Activated CD8-positive, alpha-beta T cell treated with anti-CD3 and anti-CD28 coated beads for 36 hours (primary cell): ENCODE results near the gene CSF1. TPM values are rescaled to one million over a fixed set of nuclear protein-coding genes. Genes with fewer than 3 reads are reported as not detected.
"Not testable (repeated sequence)": the region's sequence is repeated elsewhere in the genome, so short reads cannot be mapped to it uniquely, and the experiment has no call there.

Experiments
- ATAC-seq: fragments of 200-7000 bp; cut with Tn5 transposase; one replicate; pipeline ENCODE4 v1.10.0; 2021; ENCODE audit warnings: mild to moderate bottlenecking, moderate library complexity
- CTCF ChIA-PET: fragments of 350-600 bp; sonication (Branson Sonifier 250); formaldehyde crosslinking; loops from one replicate; lab custom pipeline; 2021; ENCODE audit warnings: antibody characterized with exemption; lab: Charles Lee
- POLR2A ChIA-PET: fragments of 350-600 bp; sonication (Branson Sonifier 250); formaldehyde crosslinking; loops from one replicate; lab custom pipeline; 2021; ENCODE audit warnings: antibody characterized with exemption; lab: Charles Lee
- DNase-seq: peaks from one replicate; pipeline ENCODE4 v3.0.0-alpha.2; 2020
- H3K27ac Mint-ChIP-seq: one replicate; pipeline ENCODE4 v1.8.0; 2021; ENCODE audit warnings: mild to moderate bottlenecking, mixed read lengths
- H3K27me3 Mint-ChIP-seq: one replicate; pipeline ENCODE4 v1.8.0; 2021; ENCODE audit warnings: mixed read lengths
- H3K36me3 Mint-ChIP-seq: one replicate; pipeline ENCODE4 v1.8.0; 2021; ENCODE audit warnings: low read depth, mixed read lengths
- H3K4me1 Mint-ChIP-seq: one replicate; pipeline ENCODE4 v1.8.0; 2021; ENCODE audit warnings: low read depth, mixed read lengths
- H3K4me3 Mint-ChIP-seq: one replicate; pipeline ENCODE4 v1.8.0; 2021; ENCODE audit warnings: mild to moderate bottlenecking, moderate library complexity, mixed read lengths
- H3K9me3 Mint-ChIP-seq: one replicate; pipeline ENCODE4 v1.8.0; 2021; ENCODE audit warnings: mixed read lengths
- intact Hi-C: fragments of 100-400 bp; cut with micrococcal nuclease; formaldehyde crosslinking; loops from one replicate; pipeline ENCODE4 v1.10.0; 2022
- total RNA-seq, 2 experiments: library from RNA; stranded (reverse); gene quantifications; one replicate each; pipeline ENCODE4 v1.2.3, GENCODE V29; 2021
- TF ChIP-seq, protein P1 (sequence below): fragments of 200-600 bp; IDR thresholded peaks from one replicate; pipeline ENCODE4 v1.8.0; 2022; ENCODE audit warnings: antibody characterized with exemption, mild to moderate bottlenecking

The CSF1 gene
- total RNA-seq, 2 experiments from 2014 or later, result 28.3 to 33.3 TPM

DNA sequence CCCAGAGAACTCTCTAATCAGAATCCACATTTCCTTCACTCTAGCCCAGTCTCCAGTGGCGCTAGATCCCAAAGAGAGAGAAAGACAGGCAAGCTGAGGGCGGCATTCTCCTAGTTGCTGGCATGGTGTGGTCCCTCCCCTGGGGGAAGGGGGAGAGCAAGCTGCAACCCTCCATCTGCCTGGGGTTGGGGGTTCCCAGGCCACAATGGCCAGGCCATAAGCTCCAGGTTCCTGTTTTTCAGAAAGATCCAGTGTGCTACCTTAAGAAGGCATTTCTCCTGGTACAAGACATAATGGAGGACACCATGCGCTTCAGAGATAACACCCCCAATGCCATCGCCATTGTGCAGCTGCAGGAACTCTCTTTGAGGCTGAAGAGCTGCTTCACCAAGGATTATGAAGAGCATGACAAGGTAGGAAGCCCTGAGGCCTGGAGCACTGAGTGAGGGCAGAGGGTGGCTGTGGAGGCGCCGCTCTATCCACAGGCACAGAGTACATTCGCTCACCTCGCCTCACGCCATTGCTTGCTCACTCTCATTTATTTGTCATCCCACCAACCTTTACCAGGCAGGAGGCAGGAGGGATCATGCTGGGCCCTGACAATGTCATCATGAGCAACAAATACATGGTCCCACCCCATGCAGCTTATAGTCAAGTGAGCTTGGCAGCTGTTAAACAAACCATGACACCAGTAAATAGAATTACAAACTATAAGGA, 6.6 kb downstream of the CSF1 start:
- H3K9me3 Mint-ChIP-seq, result no peaks in the 10 kb centered on the region
- H3K4me3 Mint-ChIP-seq, result no peak overlapping the region
- ChIA-PET CTCF (interaction anchor here (1.1 to 4.2 kb wide), 6 partner anchors 43 to 371 kb away, joined by 3 to 20 read pairs (median 4); partner anchors contain the start of gene AHCYL1), POLR2A (interaction anchor here (1.3 kb wide), 1 partner anchor 22 kb away, joined by 3 read pairs; no protein-coding TSS in a partner anchor)
- no peak overlapping the region for H3K27ac Mint-ChIP-seq
- H3K36me3 Mint-ChIP-seq, result peaks cover 68% of the 10 kb centered on the region
- TF ChIP-seq, protein P1, sequence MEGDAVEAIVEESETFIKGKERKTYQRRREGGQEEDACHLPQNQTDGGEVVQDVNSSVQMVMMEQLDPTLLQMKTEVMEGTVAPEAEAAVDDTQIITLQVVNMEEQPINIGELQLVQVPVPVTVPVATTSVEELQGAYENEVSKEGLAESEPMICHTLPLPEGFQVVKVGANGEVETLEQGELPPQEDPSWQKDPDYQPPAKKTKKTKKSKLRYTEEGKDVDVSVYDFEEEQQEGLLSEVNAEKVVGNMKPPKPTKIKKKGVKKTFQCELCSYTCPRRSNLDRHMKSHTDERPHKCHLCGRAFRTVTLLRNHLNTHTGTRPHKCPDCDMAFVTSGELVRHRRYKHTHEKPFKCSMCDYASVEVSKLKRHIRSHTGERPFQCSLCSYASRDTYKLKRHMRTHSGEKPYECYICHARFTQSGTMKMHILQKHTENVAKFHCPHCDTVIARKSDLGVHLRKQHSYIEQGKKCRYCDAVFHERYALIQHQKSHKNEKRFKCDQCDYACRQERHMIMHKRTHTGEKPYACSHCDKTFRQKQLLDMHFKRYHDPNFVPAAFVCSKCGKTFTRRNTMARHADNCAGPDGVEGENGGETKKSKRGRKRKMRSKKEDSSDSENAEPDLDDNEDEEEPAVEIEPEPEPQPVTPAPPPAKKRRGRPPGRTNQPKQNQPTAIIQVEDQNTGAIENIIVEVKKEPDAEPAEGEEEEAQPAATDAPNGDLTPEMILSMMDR, result no peak
- ATAC-seq (no peak), DNase-seq (no peak)
- intact Hi-C loops, result no loop called here
- H3K27me3 Mint-ChIP-seq, result no peaks in the 10 kb centered on the region
- H3K4me1 Mint-ChIP-seq, result peaks cover 20% of the 10 kb centered on the region

DNA sequence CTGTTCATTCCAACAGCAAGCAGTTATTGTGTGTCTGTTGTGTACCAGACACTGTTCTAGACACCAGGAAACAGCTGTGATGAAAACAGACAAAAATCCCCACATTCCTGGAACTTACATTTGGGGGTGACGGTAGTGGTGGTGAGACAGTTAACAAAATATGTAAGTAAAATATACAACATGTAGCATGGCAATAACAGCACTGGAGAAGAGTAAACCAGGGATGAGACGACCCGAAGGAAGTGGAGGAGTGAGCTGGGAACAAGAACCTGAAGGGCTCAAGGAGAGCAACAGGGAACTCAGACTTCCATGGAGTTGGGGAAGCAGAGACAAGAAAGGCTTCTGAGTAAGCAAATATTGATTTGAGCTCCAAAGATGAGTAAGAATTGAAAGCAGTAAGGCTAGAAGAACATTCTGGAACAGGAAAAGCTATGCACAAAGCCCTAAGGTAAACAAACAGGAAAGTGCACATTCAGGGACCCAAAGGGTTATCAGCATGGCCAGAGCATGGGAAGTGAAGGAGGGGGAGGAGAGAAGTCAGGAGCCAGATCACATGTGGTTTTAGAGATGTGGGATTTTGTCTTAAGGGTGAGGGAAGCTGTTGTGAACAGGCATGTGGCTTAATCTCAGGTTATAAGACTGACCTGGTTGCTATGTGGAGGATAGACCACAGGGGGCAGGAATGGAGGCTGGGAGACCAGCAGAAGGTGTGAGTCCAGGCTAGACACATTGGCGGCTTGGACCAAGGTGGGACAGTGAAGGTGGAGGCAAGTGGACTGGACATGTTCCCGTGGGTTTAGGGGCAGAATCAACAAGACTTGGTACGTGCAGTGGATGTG, 7.3 kb downstream of the CSF1 start:
- no peaks in the 10 kb centered on the region for H3K27me3 Mint-ChIP-seq
- no peak overlapping the region for H3K4me3 Mint-ChIP-seq
- ATAC-seq (no peak), DNase-seq (no peak)
- H3K9me3 Mint-ChIP-seq, result no peaks in the 10 kb centered on the region
- intact Hi-C loops, result no loop called here
- CTCF ChIA-PET, result interaction anchor here (1.2 to 4.2 kb wide), 7 partner anchors 42 to 372 kb away, joined by 3 to 20 read pairs (median 4); partner anchors contain the start of gene AHCYL1
- peaks cover 12% of the 10 kb centered on the region for H3K4me1 Mint-ChIP-seq
- H3K36me3 Mint-ChIP-seq, result peaks cover 66% of the 10 kb centered on the region
- no peak overlapping the region for H3K27ac Mint-ChIP-seq
- TF ChIP-seq, protein P1, result no peak
- POLR2A ChIA-PET, result interaction anchor here (1.3 to 1.9 kb wide), 2 partner anchors 13 to 23 kb away, joined by 3 to 5 read pairs; no protein-coding TSS in a partner anchor

DNA sequence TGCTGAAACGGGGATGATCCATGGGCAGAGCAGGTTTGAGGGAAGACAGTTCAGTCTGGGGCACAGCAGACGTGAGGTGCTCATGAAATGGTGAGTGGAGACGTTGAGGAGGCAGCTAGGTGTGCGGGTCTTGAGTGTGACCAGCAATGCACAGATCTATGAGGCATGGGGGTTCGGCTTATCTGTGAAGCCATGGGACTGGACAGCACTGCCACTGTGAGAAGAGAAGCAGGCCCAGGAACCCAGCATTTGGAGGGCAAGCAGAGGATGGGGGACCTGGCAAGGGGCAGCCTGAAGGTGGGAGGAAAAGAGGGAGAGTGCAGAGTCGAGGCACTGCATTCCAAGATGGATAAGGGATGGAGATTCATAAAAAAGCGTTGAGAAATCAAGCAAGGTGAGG, 8.0 kb downstream of the CSF1 start:
- TF ChIP-seq, protein P1, result no peak
- Mint-ChIP-seq H3K4me3 (no peak overlapping the region), H3K9me3 (no peaks in the 10 kb centered on the region), H3K27me3 (no peaks in the 10 kb centered on the region), H3K36me3 (peaks cover 68% of the 10 kb centered on the region), H3K4me1 (peaks cover 5% of the 10 kb centered on the region), H3K27ac (no peak overlapping the region)
- no peak for ATAC-seq
- ChIA-PET POLR2A (interaction anchor here (1.9 kb wide), 1 partner anchor 13 kb away, joined by 5 read pairs; no protein-coding TSS in a partner anchor), CTCF (interaction anchor here (1.2 to 4.2 kb wide), 5 partner anchors 12 to 142 kb away, joined by 3 to 20 read pairs (median 7); partner anchors contain the start of gene AHCYL1)
- intact Hi-C loops, result no loop called here
- no peak for DNase-seq

DNA sequence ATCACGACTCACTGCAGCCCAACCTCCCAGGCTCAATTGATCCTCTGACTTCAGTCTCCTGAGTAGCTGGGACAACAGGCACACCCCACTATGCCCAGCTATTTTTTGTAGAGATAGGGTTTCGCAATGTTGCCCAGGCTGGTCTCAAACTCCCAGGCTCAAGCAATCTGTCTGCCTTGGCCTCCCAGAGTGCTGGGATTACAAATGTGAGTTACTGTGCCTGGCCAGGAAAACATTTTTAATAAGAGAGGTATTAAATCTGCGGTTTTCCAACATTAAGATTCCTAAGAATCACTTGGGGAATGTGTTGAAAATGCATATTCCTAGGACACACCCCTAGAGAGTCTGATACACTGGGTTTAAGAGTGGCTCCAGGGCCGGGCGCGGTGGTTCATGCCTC, 8.7 kb downstream of the CSF1 start:
- intact Hi-C loops, result no loop called here
- Mint-ChIP-seq H3K27ac (no peak overlapping the region), H3K4me1 (no peaks in the 10 kb centered on the region), H3K9me3 (no peaks in the 10 kb centered on the region), H3K27me3 (no peaks in the 10 kb centered on the region), H3K4me3 (no peak overlapping the region), H3K36me3 (peaks cover 69% of the 10 kb centered on the region)
- ChIA-PET CTCF (interaction anchor here (0.9 to 4.2 kb wide), 7 partner anchors 11 to 146 kb away, joined by 3 to 20 read pairs (median 5); partner anchors contain the start of gene AHCYL1), POLR2A (interaction anchor here (1.2 to 1.9 kb wide), 4 partner anchors 12 to 65 kb away, joined by 3 to 5 read pairs (median 3); no protein-coding TSS in a partner anchor)
- DNase-seq, result no peak
- TF ChIP-seq, protein P1, result no peak
- no peak for ATAC-seq

DNA sequence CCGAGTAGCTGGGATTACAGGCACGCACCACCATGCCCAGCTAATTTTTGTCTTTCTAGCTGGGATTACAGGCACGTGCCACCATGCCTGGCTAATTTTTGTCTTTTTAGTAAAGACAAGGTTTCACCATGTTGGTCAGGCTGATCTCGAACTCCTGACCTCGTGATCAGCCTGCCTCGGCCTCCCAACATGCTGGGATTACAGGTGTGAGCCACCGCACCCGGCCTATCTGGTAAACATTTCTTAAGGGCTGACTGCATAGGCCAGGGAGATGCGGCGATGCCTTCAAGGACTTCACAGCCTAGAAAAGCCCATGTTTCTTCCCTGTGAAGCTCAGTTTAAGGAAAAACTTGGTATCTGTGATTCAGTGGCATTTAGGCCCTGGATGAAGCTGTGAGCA, 9.7 kb downstream of the CSF1 start:
- intact Hi-C loops, H3K27ac Mint-ChIP-seq, H3K27me3 Mint-ChIP-seq, H3K4me1 Mint-ChIP-seq, ATAC-seq, H3K9me3 Mint-ChIP-seq, DNase-seq, H3K4me3 Mint-ChIP-seq: not testable (repeated sequence)
- ChIA-PET POLR2A (interaction anchor here (0.7 to 1.5 kb wide), 6 partner anchors 10 to 165 kb away, joined by 3 read pairs; no protein-coding TSS in a partner anchor), CTCF (interaction anchor here (0.9 to 4.2 kb wide), 5 partner anchors 10 to 147 kb away, joined by 3 to 20 read pairs (median 7); partner anchors contain the start of gene AHCYL1)
- H3K36me3 Mint-ChIP-seq, result peaks cover 77% of the 10 kb centered on the region
